Measurements from ENCODE around the gene POC1A. TPM values are rescaled to one million over a fixed set of nuclear protein-coding genes. Genes with fewer than 3 reads are reported as not detected.

The POC1A gene
- total RNA-seq, 4 donors from 2014 or later = 1.1 to 4.8 (median 4.7) TPM; not detected in 1

- H3K36me3 ChIP-seq = no peaks in the 10 kb centered on the region
- no peak for DNase-seq
- intact Hi-C loops (cut with DNase I; ENCODE audit: low total_unique reads) = no loop called here
- H3K4me1 ChIP-seq = no peaks in the 10 kb centered on the region
- no peaks in the 10 kb centered on the region for H3K27me3 ChIP-seq
- H3K27ac ChIP-seq = peak overlapping the region; percentile 24 to 60
- H3K4me3 ChIP-seq = no peak overlapping the region
- TF ChIP-seq CTCF (IDR thresholded peaks at IDR 0.05) = no peak
- TF ChIP-seq POLR2A (IDR thresholded peaks at IDR 0.05) = no peak
- no peaks in the 10 kb centered on the region for H3K9me3 ChIP-seq
Observed at GRCh38 chr3:52121813-52122212, 32.4 kb downstream of the POC1A start.

GRCh38 chr3:52121464-52121805, 32.8 kb downstream of the POC1A start:
- no peak for TF ChIP-seq CTCF (IDR thresholded peaks at IDR 0.05)
- no peak for TF ChIP-seq POLR2A (IDR thresholded peaks at IDR 0.05)
- intact Hi-C loops (cut with DNase I; ENCODE audit: low total_unique reads) = no loop called here
- Histone ChIP-seq H3K36me3 (no peaks in the 10 kb centered on the region), H3K27me3 (no peaks in the 10 kb centered on the region), H3K4me1 (no peaks in the 10 kb centered on the region), H3K4me3 (no peak overlapping the region), H3K9me3 (no peaks in the 10 kb centered on the region), H3K27ac (peak overlapping the region; percentile 11 to 60)
- DNase-seq = no peak

- no peak for TF ChIP-seq CTCF (IDR thresholded peaks at IDR 0.05)
- Histone ChIP-seq H3K27me3 (no peaks in the 10 kb centered on the region), H3K4me1 (no peaks in the 10 kb centered on the region), H3K4me3 (no peak overlapping the region), H3K9me3 (no peaks in the 10 kb centered on the region), H3K36me3 (no peaks in the 10 kb centered on the region), H3K27ac (peak overlapping the region; percentile 11 to 60)
- no peak for DNase-seq
- intact Hi-C loops (cut with DNase I; ENCODE audit: low total_unique reads) = no loop called here
Observed at GRCh38 chr3:52120556-52121463, 33.4 kb downstream of the POC1A start.

- H3K9me3 ChIP-seq = no peaks in the 10 kb centered on the region
- H3K27me3 ChIP-seq = no peaks in the 10 kb centered on the region
- H3K36me3 ChIP-seq = no peaks in the 10 kb centered on the region
- TF ChIP-seq POLR2A (IDR thresholded peaks at IDR 0.05) (no peak), CTCF (IDR thresholded peaks at IDR 0.05) (no peak)
- H3K27ac ChIP-seq = no peak overlapping the region
- intact Hi-C loops (cut with DNase I; ENCODE audit: low total_unique reads) = loop anchor here (5.0 kb wide), 1 partner anchor 108 kb away; no protein-coding TSS in a partner anchor
- no peak overlapping the region for H3K4me3 ChIP-seq
- H3K4me1 ChIP-seq = no peaks in the 10 kb centered on the region
- DNase-seq = no peak
Observed at GRCh38 chr3:52119826-52120225, 34.4 kb downstream of the POC1A start.

- no peak for TF ChIP-seq CTCF (IDR thresholded peaks at IDR 0.05)
- no peak for TF ChIP-seq POLR2A (IDR thresholded peaks at IDR 0.05)
Observed at GRCh38 chr3:52119099-52119498, 35.1 kb downstream of the POC1A start.

More at GRCh38 chr3:52119099-52119498, 35.1 kb downstream of the POC1A start:
- DNase-seq = no peak
- intact Hi-C loops (cut with DNase I; ENCODE audit: low total_unique reads) = loop anchor here (5.0 kb wide), 1 partner anchor 107 kb away; no protein-coding TSS in a partner anchor
- H3K27ac ChIP-seq = no peak overlapping the region
- H3K9me3 ChIP-seq = no peaks in the 10 kb centered on the region
- H3K4me3 ChIP-seq = no peak overlapping the region
- H3K4me1 ChIP-seq = no peaks in the 10 kb centered on the region
- no peaks in the 10 kb centered on the region for H3K36me3 ChIP-seq
- no peaks in the 10 kb centered on the region for H3K27me3 ChIP-seq

Data from uterus (tissue), 4 donors.